Ovary (tissue), 3 donors: Measurements from ENCODE around the gene CCSER2.

Experiments
- CTCF ChIP-seq, 3 donors: fragments of 450-650 bp in 2 of 3; fragments of 200-600 bp in 1 of 3; IDR thresholded peaks; one replicate each; pipeline versions ENCODE4 v1.5.1 to v1.8.0; 2016 to 2022; ENCODE audit warnings: antibody characterized with exemption in 3 of 3, mild to moderate bottlenecking in 1 of 3
- EP300 ChIP-seq: sonication (generic); formaldehyde crosslinking; IDR thresholded peaks from one replicate; pipeline ENCODE4 v1.6.1; 2017; ENCODE audit warnings: antibody characterized with exemption
- POLR2A ChIP-seq: fragments of 450-650 bp; IDR thresholded peaks from one replicate; pipeline ENCODE4 v1.6.1; 2017; ENCODE audit warnings: antibody characterized with exemption, mild to moderate bottlenecking, moderate library complexity
- donor health status: DM: no; HTN: no; CAD: no.

- no peak for TF ChIP-seq CTCF (IDR thresholded peaks at IDR 0.05)
- no peak for TF ChIP-seq EP300
- no peak for TF ChIP-seq POLR2A
Measured at GRCh38 chr10:84302223-84302622, 26.2 kb upstream of the CCSER2 start.
